ENCODE results near the gene ADAM19.

The ADAM19 gene

GRCh38 chr5:157607371-157608161 lies 32.0 kb upstream of the ADAM19 start:
- POLR2A ChIA-PET (ENCODE audit: low non-redundant PET), result interaction anchor here (0.6 kb wide), 1 partner anchor 89 kb away, joined by 3 read pairs; no protein-coding TSS in a partner anchor
- TF ChIP-seq CTCF (conservative IDR thresholded peaks at IDR 0.05; ENCODE audit: low read depth), result no peak
- H3K27ac ChIP-seq, result peak overlapping the region; percentile 54; the same call in 1 of the 2 replicates
- peak; percentile 76 for DNase-seq (ENCODE audit: low spot score)
- CTCF ChIA-PET, result interaction anchor here (0.5 to 0.7 kb wide), 5 partner anchors 64 to 677 kb away, joined by 3 to 7 read pairs (median 3); partner anchors contain the start of gene C5orf52

GRCh38 chr5:157606046-157606445 lies 30.5 kb upstream of the ADAM19 start:
- no peak overlapping the region for H3K27ac ChIP-seq
- ChIA-PET POLR2A (ENCODE audit: low non-redundant PET) (no interaction called here), CTCF (interaction anchor here (0.6 kb wide), 1 partner anchor 97 kb away, joined by 3 read pairs; no protein-coding TSS in a partner anchor)
- TF ChIP-seq CTCF (conservative IDR thresholded peaks at IDR 0.05; ENCODE audit: low read depth), result no peak
- DNase-seq (ENCODE audit: low spot score), result no peak

- no peak overlapping the region for H3K27ac ChIP-seq
- peak; percentile 89 for DNase-seq (ENCODE audit: low spot score)
- ChIA-PET CTCF (no interaction called here), POLR2A (ENCODE audit: low non-redundant PET) (no interaction called here)
- no peak for TF ChIP-seq CTCF (conservative IDR thresholded peaks at IDR 0.05; ENCODE audit: low read depth)
These were observed 28.0 kb upstream of the ADAM19 start for GRCh38 chr5:157603333-157604190.

- DNase-seq (ENCODE audit: low spot score), result no peak
- POLR2A ChIA-PET (ENCODE audit: low non-redundant PET), result no interaction called here
- H3K27ac ChIP-seq, result no peak overlapping the region
- no peak for TF ChIP-seq CTCF (conservative IDR thresholded peaks at IDR 0.05; ENCODE audit: low read depth)
- CTCF ChIA-PET, result no interaction called here
These were observed 26.9 kb upstream of the ADAM19 start for GRCh38 chr5:157602505-157602904.

- TF ChIP-seq CTCF (conservative IDR thresholded peaks at IDR 0.05; ENCODE audit: low read depth), result no peak
- CTCF ChIA-PET, result no interaction called here
- DNase-seq (ENCODE audit: low spot score), result no peak
- H3K27ac ChIP-seq, result no peak overlapping the region
- POLR2A ChIA-PET (ENCODE audit: low non-redundant PET), result no interaction called here
These were observed 24.7 kb upstream of the ADAM19 start for GRCh38 chr5:157600252-157600651.

- no peak for DNase-seq (ENCODE audit: low spot score)
- ChIA-PET CTCF (no interaction called here), POLR2A (ENCODE audit: low non-redundant PET) (no interaction called here)
- TF ChIP-seq CTCF (conservative IDR thresholded peaks at IDR 0.05; ENCODE audit: low read depth), result no peak
- H3K27ac ChIP-seq, result no peak overlapping the region
These were observed 24.0 kb upstream of the ADAM19 start for GRCh38 chr5:157599565-157599964.
